Endothelial cell of hepatic sinusoid (primary cell): ENCODE data around the gene ZBTB16.

ENCODE experiments used
- in situ Hi-C: cut with HindIII; loops from 2 replicates; pipeline ENCODE4 v1.10.0; 2017; ENCODE audit warnings: low sequenced_read_pairs

ZBTB16 gene

GRCh38 chr11:114059278-114059983 is at the start of gene ZBTB16:
TSS of gene ZBTB16 (plus strand) at chr11:114059711. CDS start at chr11:114063301, 3,590 bp downstream.
- in situ Hi-C loops = loop anchor here (5.0 kb wide), 1 partner anchor 53 kb away; no protein-coding TSS in a partner anchor

- in situ Hi-C loops = no loop called here
Measured at GRCh38 chr11:114010931-114011330, 48.6 kb upstream of the ZBTB16 start.

GRCh38 chr11:114011443-114011842 is 48.1 kb upstream of the ZBTB16 start:
- in situ Hi-C loops = no loop called here

- in situ Hi-C loops = no loop called here
Measured at GRCh38 chr11:114015117-114015516, 44.4 kb upstream of the ZBTB16 start.

- in situ Hi-C loops = no loop called here
Measured at GRCh38 chr11:114016986-114017385, 42.5 kb upstream of the ZBTB16 start.

GRCh38 chr11:114017723-114018122 is 41.8 kb upstream of the ZBTB16 start:
- in situ Hi-C loops = no loop called here

GRCh38 chr11:114019046-114019445 is 40.5 kb upstream of the ZBTB16 start:
- in situ Hi-C loops = no loop called here

GRCh38 chr11:114019574-114019973 is 39.9 kb upstream of the ZBTB16 start:
- in situ Hi-C loops = no loop called here

- in situ Hi-C loops = no loop called here
Measured at GRCh38 chr11:114025329-114025907, 34.1 kb upstream of the ZBTB16 start.

- in situ Hi-C loops = no loop called here
Measured at GRCh38 chr11:114026355-114026754, 33.2 kb upstream of the ZBTB16 start.

GRCh38 chr11:114027391-114027790 is 32.1 kb upstream of the ZBTB16 start:
- in situ Hi-C loops = no loop called here

GRCh38 chr11:114027926-114028325 is 31.6 kb upstream of the ZBTB16 start:
- in situ Hi-C loops = no loop called here

GRCh38 chr11:114031246-114031966 is 28.1 kb upstream of the ZBTB16 start:
- in situ Hi-C loops = loop anchor here (5.0 kb wide), 1 partner anchor 231 kb away; no protein-coding TSS in a partner anchor

- in situ Hi-C loops = loop anchor here (5.0 kb wide), 1 partner anchor 230 kb away; no protein-coding TSS in a partner anchor
Measured at GRCh38 chr11:114031967-114032320, 27.6 kb upstream of the ZBTB16 start.

- in situ Hi-C loops = loop anchor here (5.0 kb wide), 1 partner anchor 229 kb away; no protein-coding TSS in a partner anchor
Measured at GRCh38 chr11:114033066-114033465, 26.4 kb upstream of the ZBTB16 start.

- in situ Hi-C loops = loop anchor here (5.0 kb wide), 1 partner anchor 229 kb away; no protein-coding TSS in a partner anchor
Measured at GRCh38 chr11:114033572-114033971, 25.9 kb upstream of the ZBTB16 start.

GRCh38 chr11:114034956-114035355 is 24.6 kb upstream of the ZBTB16 start:
- in situ Hi-C loops = loop anchor here (5.0 kb wide), 1 partner anchor 227 kb away; no protein-coding TSS in a partner anchor

- in situ Hi-C loops = no loop called here
Measured at GRCh38 chr11:114036147-114036811, 23.2 kb upstream of the ZBTB16 start.

GRCh38 chr11:114036958-114037357 is 22.6 kb upstream of the ZBTB16 start:
- in situ Hi-C loops = no loop called here

GRCh38 chr11:114039551-114039950 is 20.0 kb upstream of the ZBTB16 start:
- in situ Hi-C loops = no loop called here

- in situ Hi-C loops = loop anchor here (5.0 kb wide), 2 partner anchors 102 to 127 kb away; no protein-coding TSS in a partner anchor
Measured at GRCh38 chr11:114040706-114041211, 18.8 kb upstream of the ZBTB16 start.
